ENCODE measurements around the gene RDX.

Gene RDX

DNA sequence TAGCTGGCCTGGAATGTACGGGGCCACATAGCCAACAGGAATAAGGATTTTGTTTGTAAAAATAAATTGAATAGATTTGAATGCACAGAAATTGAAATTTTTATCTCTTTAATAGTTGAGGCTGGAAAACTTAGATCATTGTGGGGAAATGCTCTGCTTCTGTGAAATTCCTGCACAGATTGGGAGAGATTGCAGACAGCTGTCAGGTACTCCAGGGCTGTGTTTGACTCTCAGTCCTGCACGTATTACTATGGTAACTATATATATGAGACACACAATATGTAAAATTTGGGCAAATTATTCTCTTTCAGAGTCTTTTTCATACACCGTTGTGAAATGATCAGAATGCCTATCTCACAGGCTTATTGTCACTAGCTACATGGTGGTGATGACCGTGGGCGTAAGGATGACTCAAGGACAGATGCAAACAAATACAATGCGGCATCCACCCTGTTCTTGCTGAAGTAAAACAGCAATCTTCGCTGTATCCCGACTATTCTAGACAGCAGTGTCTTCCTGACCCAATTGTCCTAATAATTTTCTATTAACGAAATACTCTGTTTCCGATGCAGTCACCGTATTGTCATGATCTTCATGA, 123.8 kb downstream of the RDX start:
- DNase-seq (ENCODE audit: low read depth): no peak

DNA sequence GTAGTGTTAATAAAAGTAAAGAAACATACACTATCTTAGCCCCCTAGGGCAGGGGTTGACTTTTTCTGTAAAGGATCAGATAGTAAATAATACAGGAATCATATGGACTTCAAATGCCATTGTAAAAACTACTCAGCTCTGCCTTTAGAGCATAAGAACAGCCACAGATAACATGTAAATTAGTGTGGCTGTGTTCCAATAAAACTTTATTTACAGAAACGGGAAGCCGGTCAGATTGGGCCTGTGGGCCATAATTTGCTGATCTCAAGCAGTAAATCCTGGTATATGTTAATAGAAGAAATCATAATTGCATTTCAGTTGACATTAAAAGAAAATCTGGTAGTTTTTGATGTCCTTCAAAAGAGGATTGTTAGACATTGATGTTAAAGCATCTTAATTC, 126.7 kb downstream of the RDX start:
- DNase-seq (ENCODE audit: low read depth): no peak

DNA sequence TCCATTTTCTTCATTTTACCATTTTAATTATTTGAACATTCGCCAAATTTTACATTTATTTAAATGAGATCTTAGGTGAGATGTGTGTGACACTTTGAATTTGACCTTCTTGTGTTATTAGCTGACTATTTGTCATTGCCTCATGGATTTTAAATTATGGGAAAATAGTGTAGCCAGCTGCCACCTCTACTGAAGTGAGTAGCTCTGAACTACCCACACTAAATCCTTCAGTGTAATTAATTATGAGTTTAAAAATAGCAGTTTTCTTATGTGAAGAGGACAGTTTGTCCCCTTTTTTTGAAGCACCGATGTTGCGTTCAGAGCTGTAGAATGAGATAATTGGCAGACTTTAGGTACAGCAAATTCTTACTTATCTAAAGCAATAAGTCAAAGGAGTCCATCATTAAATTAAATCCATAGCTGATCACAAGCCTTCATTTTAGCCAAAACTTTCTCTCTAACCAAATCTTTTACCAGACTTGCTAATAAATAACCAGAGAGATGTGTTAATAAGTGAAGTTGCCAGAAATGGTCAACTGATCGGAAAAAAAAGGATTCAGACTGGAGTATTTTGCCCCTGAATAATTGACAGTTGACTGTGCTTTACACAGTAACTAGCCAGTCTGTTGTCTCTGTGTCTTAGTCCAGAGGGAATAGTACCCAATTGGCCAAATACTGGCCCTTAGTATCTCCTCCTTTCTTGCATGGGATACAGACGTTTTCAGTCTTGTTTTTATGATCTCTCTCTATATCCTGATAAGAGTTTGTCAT, 128.2 kb downstream of the RDX start:
- DNase-seq (ENCODE audit: low read depth): no peak

DNA sequence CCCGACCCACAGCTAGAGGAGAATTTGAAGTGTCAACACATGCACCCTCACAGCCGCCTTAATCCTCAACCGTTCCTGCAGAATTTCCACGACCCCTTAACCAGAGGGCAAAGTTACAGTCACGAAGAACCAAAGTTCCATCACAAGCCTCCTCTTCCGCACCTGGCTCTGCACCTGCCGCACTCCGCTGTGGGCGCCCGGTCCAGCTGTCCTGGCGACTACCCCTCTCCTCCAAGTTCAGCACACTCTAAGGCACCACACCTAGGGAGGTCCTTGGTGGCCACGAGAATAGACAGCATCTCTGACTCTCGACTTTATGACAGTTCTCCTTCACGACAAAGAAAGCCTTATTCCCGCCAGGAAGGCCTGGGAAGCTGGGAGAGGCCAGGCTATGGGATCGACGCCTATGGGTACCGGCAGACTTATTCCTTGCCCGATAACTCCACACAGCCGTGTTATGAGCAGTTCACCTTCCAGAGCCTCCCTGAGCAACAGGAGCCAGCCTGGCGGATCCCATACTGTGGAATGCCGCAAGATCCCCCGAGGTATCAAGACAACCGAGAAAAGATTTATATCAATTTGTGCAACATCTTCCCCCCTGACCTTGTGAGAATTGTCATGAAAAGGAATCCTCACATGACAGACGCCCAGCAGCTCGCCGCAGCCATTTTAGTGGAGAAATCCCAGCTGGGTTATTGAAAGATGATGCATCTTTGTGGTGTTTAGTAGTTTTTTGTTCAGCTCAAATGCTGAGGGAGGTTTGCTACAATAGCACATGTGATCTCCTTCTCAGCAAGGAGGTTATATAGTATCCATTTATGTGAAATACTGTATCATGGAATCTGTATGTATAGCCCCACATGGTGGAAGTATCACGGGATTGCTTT, 131.1 kb downstream of the RDX start:
- DNase-seq (ENCODE audit: low read depth): no peak

GRCh38 chr11:110162216-110162615, 134.2 kb downstream of the RDX start:
- DNase-seq (ENCODE audit: low read depth): no peak

- no peak for DNase-seq (ENCODE audit: low read depth)
Measured at GRCh38 chr11:110161061-110161460, 135.4 kb downstream of the RDX start.

DNA sequence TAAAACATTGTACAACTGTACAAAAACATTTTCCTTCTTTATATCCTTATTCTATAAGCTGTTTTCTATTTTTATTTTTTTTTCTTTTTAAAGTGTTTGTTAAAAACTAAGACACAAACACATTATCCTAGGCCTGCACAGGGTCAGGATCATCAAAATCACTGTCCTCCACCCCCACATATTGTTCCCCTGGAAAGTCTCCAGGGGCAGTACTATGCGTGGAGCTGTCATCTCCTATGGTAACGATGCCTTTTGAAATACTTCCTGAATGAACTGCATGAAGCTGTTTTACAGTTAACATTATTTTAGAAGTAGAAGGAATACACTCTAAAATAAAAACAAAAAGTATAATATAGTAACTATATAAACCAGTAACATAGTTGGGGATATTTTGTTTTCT, 136.0 kb downstream of the RDX start:
- no peak for DNase-seq (ENCODE audit: low read depth)

- no peak for DNase-seq (ENCODE audit: low read depth)
Measured at GRCh38 chr11:110160016-110160415, 136.4 kb downstream of the RDX start.

GRCh38 chr11:110159476-110159875, 136.9 kb downstream of the RDX start:
- no peak for DNase-seq (ENCODE audit: low read depth)

- DNase-seq (ENCODE audit: low read depth): no peak
Measured at GRCh38 chr11:110158317-110159200, 137.9 kb downstream of the RDX start.

GRCh38 chr11:110156503-110156902, 139.9 kb downstream of the RDX start:
- no peak for DNase-seq (ENCODE audit: low read depth)

- no peak for DNase-seq (ENCODE audit: low read depth)
Measured at GRCh38 chr11:110153474-110153873, 142.9 kb downstream of the RDX start.

- DNase-seq (ENCODE audit: low read depth): no peak
Measured at GRCh38 chr11:110152199-110152598, 144.2 kb downstream of the RDX start.

GRCh38 chr11:110148775-110149744, 147.4 kb downstream of the RDX start:
- no peak for DNase-seq (ENCODE audit: low read depth)

DNA sequence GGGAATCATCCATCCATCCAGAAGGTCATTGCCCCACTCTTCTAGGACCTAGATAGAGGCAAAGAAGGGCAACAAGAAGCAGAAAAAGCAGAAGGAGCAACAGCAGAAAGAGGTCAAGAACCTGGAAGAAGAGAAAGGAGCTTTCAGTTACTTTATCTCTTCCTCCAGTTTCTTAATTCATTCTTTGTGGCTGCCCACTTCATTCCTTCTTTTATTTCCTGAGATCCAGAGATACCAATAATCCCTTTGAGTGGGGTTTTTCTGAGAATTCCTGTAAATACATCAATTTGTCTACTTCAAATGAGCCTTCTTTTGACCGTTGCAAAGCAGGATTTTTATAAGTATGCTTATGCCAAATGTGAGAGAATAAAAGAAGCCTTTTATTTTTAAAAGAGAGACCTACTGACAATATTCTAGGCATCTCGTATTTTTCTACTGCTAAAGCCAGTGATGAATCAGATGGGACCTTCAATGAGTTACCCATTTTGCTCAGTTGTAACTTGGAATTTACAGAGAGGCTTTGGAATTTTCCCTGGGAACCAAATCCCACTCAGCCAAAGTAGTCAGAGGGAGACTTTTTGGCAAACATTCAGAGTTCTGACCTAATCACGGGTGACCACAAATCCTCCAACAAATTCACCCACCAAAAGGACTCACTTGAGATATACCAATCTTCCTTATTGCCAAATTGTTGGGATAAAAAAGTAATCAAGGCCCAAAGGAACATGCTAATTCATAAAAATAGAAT, 148.3 kb downstream of the RDX start:
- DNase-seq (ENCODE audit: low read depth): no peak

DNA sequence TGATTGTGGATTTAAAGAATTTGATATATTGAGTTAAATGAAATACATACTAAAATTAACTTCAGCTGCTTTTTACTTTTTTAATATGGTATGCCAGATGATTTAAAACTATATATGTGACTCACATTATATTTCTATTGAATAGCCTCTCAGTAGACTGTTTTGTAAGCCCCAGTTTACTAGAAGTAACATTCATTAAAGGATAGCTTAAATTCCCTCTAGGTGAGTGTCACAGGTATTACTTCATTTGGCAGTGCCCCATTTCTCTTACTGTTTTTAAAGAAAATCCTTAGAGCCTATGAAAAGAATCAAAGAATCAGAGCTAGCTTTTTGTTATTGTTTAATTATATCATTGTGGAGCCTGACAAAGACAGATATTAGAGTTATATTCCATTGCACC, 154.6 kb downstream of the RDX start:
- no peak for DNase-seq (ENCODE audit: low read depth)

- DNase-seq (ENCODE audit: low read depth): no peak
Measured at GRCh38 chr11:110134110-110134509, 162.3 kb downstream of the RDX start.

DNA sequence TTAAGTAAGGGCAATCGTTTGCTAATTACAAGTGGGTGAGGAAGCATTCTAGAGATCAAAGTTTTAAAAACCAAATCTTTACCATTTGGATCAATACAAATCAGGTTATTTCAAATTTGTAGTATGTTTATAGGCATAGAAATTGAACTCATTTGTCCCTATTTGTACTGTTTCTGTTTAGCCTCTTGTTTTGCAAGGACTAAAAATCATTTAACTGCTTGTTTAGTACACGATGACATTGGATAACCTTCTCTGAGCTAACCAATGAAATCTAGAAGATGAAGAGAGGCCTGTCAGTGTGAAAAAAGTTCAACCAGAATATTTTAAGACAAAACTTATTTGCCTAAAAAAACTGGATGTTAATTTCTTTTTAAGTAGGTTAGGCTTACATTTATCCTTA, 163.3 kb downstream of the RDX start:
- no peak for DNase-seq (ENCODE audit: low read depth)

DNA sequence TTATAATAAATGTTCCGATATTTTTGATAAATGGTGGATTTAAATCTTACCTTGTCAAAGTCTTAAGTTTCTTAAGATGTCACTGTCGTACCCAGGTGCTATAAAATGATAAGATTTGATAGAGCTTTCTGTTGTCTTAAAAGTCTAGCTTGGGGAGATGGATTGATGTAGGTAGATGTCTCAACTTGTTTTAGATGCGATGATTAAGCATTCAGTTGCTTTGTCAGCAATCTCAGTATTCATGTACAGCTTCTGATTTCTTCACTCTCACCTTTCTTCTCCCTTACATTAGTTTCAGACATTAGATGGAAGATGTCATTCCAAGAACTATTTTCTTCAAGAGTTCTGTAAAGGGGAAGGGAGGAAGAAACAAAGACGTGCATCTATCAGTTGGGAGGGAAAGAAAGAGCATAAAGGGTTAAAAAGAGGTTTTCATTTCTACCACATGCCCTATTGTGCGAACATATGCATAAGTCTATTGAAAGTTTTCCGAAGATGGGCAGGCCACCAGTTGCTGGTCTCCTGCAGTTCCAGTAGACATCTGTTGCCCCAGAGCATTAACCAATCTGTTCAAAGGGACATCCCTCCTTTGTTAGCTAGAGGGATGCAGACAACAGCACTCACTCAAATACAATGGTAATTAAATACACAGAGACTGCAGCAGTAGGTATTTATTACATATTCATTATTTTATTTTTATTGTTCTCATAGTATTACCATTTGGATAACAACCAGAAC, 164.9 kb downstream of the RDX start:
- DNase-seq (ENCODE audit: low read depth): no peak
